Measurements from ENCODE around the gene RC3H1.
"Not testable (repeated sequence)": the region's sequence is repeated elsewhere in the genome, so short reads cannot be mapped to it uniquely, and the experiment has no call there.

The RC3H1 gene

DNA sequence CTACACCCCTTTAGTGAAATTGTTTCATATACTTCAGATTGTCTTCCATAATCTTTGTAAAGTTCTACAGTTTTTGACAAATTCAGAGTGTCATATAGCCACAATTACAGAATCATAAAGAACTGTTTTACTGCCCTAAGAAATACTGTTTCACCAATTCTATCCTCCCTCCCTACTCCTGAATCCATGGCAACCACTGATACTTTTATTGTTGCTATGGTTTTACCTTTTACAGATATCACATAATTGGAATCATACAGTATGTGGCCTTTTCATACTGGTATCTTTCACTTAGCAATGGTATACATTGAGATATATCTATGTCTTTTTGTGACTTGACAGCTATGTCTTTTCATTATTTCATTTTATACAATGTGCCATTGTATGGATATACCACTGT is 34.1 kb downstream of the RC3H1 start:
- Histone ChIP-seq H3K4me3 (ENCODE audit: low read length) (no peak overlapping the region), H3K9me3 (ENCODE audit: control insufficient read depth, low read length) (no peaks in the 10 kb centered on the region), H3K27me3 (ENCODE audit: control insufficient read depth, insufficient read depth, low read length) (no peaks in the 10 kb centered on the region), H3K4me1 (ENCODE audit: control insufficient read depth, insufficient read depth, low read length) (no peaks in the 10 kb centered on the region), H3K9ac (ENCODE audit: low read length) (no peak overlapping the region), H3K36me3 (ENCODE audit: control insufficient read depth, insufficient read depth, low read length) (no peaks in the 10 kb centered on the region)

- H3K36me3 ChIP-seq (ENCODE audit: control insufficient read depth, insufficient read depth, low read length): no peaks in the 10 kb centered on the region
- no peaks in the 10 kb centered on the region for H3K27me3 ChIP-seq (ENCODE audit: control insufficient read depth, insufficient read depth, low read length)
Observed at GRCh38 chr1:173986951-173987350, 35.2 kb downstream of the RC3H1 start.

DNA sequence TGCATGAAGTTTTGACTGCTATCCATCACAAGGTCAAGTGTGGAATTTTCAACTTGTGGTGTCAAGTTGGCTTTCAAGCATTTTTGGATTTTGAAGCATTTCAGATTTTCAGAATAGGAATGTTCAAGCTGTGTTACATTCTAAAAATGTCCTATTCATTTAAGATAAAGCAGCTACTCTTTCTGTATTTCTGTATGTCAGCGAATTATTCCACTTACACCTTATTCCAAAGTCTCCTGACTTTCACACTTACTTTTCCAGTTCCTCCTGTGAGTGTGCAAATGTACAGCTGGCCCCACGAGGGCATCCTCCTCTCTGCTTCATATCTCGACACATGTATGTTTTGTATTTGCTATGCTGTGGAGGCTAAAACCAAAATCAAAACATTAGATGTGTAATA is 51.9 kb downstream of the RC3H1 start:
- no peak overlapping the region for H3K9ac ChIP-seq (ENCODE audit: low read length)
- no peak overlapping the region for H3K4me3 ChIP-seq (ENCODE audit: low read length)
- no peaks in the 10 kb centered on the region for H3K27me3 ChIP-seq (ENCODE audit: control insufficient read depth, insufficient read depth, low read length)
- no peaks in the 10 kb centered on the region for H3K4me1 ChIP-seq (ENCODE audit: control insufficient read depth, insufficient read depth, low read length)
- H3K36me3 ChIP-seq (ENCODE audit: control insufficient read depth, insufficient read depth, low read length): no peaks in the 10 kb centered on the region
- H3K9me3 ChIP-seq (ENCODE audit: control insufficient read depth, low read length): no peaks in the 10 kb centered on the region

More at GRCh38 chr1:173986951-173987350, 35.2 kb downstream of the RC3H1 start:
- Histone ChIP-seq H3K9me3 (ENCODE audit: control insufficient read depth, low read length) (no peaks in the 10 kb centered on the region), H3K9ac (ENCODE audit: low read length) (no peak overlapping the region), H3K4me3 (ENCODE audit: low read length) (no peak overlapping the region), H3K4me1 (ENCODE audit: control insufficient read depth, insufficient read depth, low read length) (no peaks in the 10 kb centered on the region)

DNA sequence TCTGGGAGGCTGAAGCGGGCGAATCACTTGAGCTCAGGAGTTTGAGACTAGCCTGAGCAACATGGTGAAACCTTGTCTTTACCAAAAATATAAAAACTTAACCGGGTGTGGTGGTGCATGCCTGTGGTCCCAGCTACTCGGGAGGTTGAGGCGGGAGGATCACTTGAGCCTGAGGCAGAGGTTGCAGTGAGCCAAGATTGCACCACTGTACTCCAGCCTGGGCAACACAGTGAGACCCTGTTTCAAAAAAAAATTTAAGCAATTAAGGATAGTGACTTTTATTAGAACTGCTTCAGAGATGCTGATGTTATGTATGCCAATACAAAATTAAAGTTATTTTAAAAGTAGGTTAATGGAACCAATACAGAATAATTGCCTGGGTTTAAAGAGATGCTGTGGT is 56.3 kb downstream of the RC3H1 start:
- H3K36me3 ChIP-seq (ENCODE audit: control insufficient read depth, insufficient read depth, low read length); H3K4me3 ChIP-seq (ENCODE audit: low read length); H3K27me3 ChIP-seq (ENCODE audit: control insufficient read depth, insufficient read depth, low read length); H3K9me3 ChIP-seq (ENCODE audit: control insufficient read depth, low read length); H3K4me1 ChIP-seq (ENCODE audit: control insufficient read depth, insufficient read depth, low read length); H3K9ac ChIP-seq (ENCODE audit: low read length): not testable (repeated sequence)

- Histone ChIP-seq H3K36me3 (ENCODE audit: control insufficient read depth, insufficient read depth, low read length) (no peaks in the 10 kb centered on the region), H3K9ac (ENCODE audit: low read length) (no peak overlapping the region), H3K4me1 (ENCODE audit: control insufficient read depth, insufficient read depth, low read length) (no peaks in the 10 kb centered on the region), H3K9me3 (ENCODE audit: control insufficient read depth, low read length) (no peaks in the 10 kb centered on the region), H3K27me3 (ENCODE audit: control insufficient read depth, insufficient read depth, low read length) (no peaks in the 10 kb centered on the region), H3K4me3 (ENCODE audit: low read length) (no peak overlapping the region)
Observed at GRCh38 chr1:173963477-173963876, 58.7 kb downstream of the RC3H1 start.

GRCh38 chr1:173960625-173961024 is 61.5 kb downstream of the RC3H1 start:
- no peak overlapping the region for H3K4me3 ChIP-seq (ENCODE audit: low read length)
- no peaks in the 10 kb centered on the region for H3K9me3 ChIP-seq (ENCODE audit: control insufficient read depth, low read length)
- H3K36me3 ChIP-seq (ENCODE audit: control insufficient read depth, insufficient read depth, low read length): no peaks in the 10 kb centered on the region
- no peak overlapping the region for H3K9ac ChIP-seq (ENCODE audit: low read length)
- no peaks in the 10 kb centered on the region for H3K4me1 ChIP-seq (ENCODE audit: control insufficient read depth, insufficient read depth, low read length)
- H3K27me3 ChIP-seq (ENCODE audit: control insufficient read depth, insufficient read depth, low read length): no peaks in the 10 kb centered on the region

GRCh38 chr1:173954179-173954578 is 68.0 kb downstream of the RC3H1 start:
- H3K27me3 ChIP-seq (ENCODE audit: control insufficient read depth, insufficient read depth, low read length): no peaks in the 10 kb centered on the region
- H3K9me3 ChIP-seq (ENCODE audit: control insufficient read depth, low read length): no peaks in the 10 kb centered on the region
- no peaks in the 10 kb centered on the region for H3K36me3 ChIP-seq (ENCODE audit: control insufficient read depth, insufficient read depth, low read length)
- H3K9ac ChIP-seq (ENCODE audit: low read length): no peak overlapping the region
- no peaks in the 10 kb centered on the region for H3K4me1 ChIP-seq (ENCODE audit: control insufficient read depth, insufficient read depth, low read length)
- no peak overlapping the region for H3K4me3 ChIP-seq (ENCODE audit: low read length)

DNA sequence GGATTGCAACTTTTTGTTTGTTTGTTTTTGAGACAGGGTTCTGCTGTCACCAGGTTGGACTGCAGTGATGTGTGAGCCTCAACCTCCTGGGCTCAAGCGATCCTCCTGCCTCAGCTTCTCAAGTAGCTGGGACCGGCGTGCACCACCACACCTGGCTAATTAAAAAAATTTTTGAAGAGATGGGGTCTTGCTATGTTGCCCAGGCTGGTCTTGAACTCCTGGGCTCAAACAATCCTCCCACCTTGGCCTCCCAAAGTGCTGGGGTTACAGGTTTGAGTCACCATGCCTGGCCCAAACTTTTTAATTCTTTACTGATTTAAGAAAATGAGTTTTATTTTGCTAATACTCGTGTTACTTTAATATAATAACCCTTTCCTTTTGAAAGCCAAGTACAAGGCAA is 73.6 kb downstream of the RC3H1 start:
- Histone ChIP-seq H3K9ac (ENCODE audit: low read length) (no peak overlapping the region), H3K9me3 (ENCODE audit: control insufficient read depth, low read length) (no peaks in the 10 kb centered on the region), H3K4me1 (ENCODE audit: control insufficient read depth, insufficient read depth, low read length) (no peaks in the 10 kb centered on the region), H3K4me3 (ENCODE audit: low read length) (no peak overlapping the region), H3K36me3 (ENCODE audit: control insufficient read depth, insufficient read depth, low read length) (peaks cover 5% of the 10 kb centered on the region), H3K27me3 (ENCODE audit: control insufficient read depth, insufficient read depth, low read length) (no peaks in the 10 kb centered on the region)

DNA sequence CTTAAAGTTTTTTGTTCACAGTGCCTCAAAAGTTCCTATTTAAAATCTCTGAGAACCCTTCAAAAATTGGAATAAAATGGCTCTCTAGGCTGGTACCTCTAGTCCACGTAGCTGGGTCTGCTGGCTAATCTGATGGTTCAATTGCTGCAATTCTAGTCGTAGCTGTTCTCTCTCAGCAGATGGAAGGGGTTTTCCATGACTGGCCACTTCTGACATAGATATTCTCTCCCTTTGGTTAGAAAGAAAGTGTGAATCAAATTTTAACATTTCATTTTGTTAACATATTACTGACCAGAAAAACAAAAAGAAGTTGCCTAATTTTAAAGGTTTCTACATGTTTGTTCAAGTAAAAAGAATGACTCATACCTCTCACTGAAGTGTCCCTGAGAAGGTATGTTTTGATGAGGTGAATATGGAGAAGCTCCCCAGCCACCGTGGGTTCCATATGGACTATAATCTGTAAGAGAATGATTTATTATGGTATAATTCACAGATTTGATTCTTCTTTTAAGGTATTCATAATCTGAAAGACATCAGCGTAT is 75.7 kb downstream of the RC3H1 start:
- no peaks in the 10 kb centered on the region for H3K4me1 ChIP-seq (ENCODE audit: control insufficient read depth, insufficient read depth, low read length)
- H3K36me3 ChIP-seq (ENCODE audit: control insufficient read depth, insufficient read depth, low read length): peaks cover 13% of the 10 kb centered on the region
- no peaks in the 10 kb centered on the region for H3K9me3 ChIP-seq (ENCODE audit: control insufficient read depth, low read length)
- H3K27me3 ChIP-seq (ENCODE audit: control insufficient read depth, insufficient read depth, low read length): no peaks in the 10 kb centered on the region
- no peak overlapping the region for H3K4me3 ChIP-seq (ENCODE audit: low read length)
- no peak overlapping the region for H3K9ac ChIP-seq (ENCODE audit: low read length)

GRCh38 chr1:173937062-173937461 is 85.1 kb downstream of the RC3H1 start:
- Histone ChIP-seq H3K36me3 (ENCODE audit: control insufficient read depth, insufficient read depth, low read length) (no peaks in the 10 kb centered on the region), H3K27me3 (ENCODE audit: control insufficient read depth, insufficient read depth, low read length) (no peaks in the 10 kb centered on the region), H3K9me3 (ENCODE audit: control insufficient read depth, low read length) (no peaks in the 10 kb centered on the region), H3K4me3 (ENCODE audit: low read length) (no peak overlapping the region), H3K4me1 (ENCODE audit: control insufficient read depth, insufficient read depth, low read length) (no peaks in the 10 kb centered on the region), H3K9ac (ENCODE audit: low read length) (no peak overlapping the region)

DNA sequence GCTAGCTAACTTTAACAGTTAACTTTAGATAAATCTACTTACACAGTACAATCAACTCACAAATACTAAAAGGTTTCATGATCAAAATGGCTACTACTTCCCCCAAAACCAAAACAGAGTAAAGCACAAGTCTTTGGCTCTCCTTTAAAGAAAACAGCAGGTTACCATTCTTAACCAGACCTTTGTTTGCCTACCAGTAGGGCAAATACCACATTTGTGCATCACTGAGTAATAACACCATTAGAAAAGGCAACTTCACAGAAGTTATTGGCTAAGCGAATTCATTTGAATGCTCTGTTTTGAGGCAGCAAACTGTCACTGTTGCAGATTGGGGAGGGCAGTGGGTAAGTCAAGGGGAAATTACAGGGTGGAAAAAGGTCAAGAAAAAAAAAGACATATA is 87.7 kb downstream of the RC3H1 start:
- no peaks in the 10 kb centered on the region for H3K27me3 ChIP-seq (ENCODE audit: control insufficient read depth, insufficient read depth, low read length)

GRCh38 chr1:173930541-173930940 is 91.6 kb downstream of the RC3H1 start:
- not testable (repeated sequence) for H3K9ac ChIP-seq (ENCODE audit: low read length); H3K36me3 ChIP-seq (ENCODE audit: control insufficient read depth, insufficient read depth, low read length); H3K27me3 ChIP-seq (ENCODE audit: control insufficient read depth, insufficient read depth, low read length); H3K4me1 ChIP-seq (ENCODE audit: control insufficient read depth, insufficient read depth, low read length); H3K4me3 ChIP-seq (ENCODE audit: low read length); H3K9me3 ChIP-seq (ENCODE audit: control insufficient read depth, low read length)

More for the DNA sequence above, 87.7 kb downstream of the RC3H1 start:
- no peaks in the 10 kb centered on the region for H3K4me1 ChIP-seq (ENCODE audit: control insufficient read depth, insufficient read depth, low read length)
- no peak overlapping the region for H3K4me3 ChIP-seq (ENCODE audit: low read length)
- H3K36me3 ChIP-seq (ENCODE audit: control insufficient read depth, insufficient read depth, low read length): no peaks in the 10 kb centered on the region
- H3K9me3 ChIP-seq (ENCODE audit: control insufficient read depth, low read length): no peaks in the 10 kb centered on the region
- H3K9ac ChIP-seq (ENCODE audit: low read length): no peak overlapping the region
